GM12875 (cell line): ENCODE measurements around the gene RPS10.

ENCODE experiments used
- H3K4me3 ChIP-seq: one replicate; pipeline ENCODE4 v1.5.1; 2011; ENCODE audit warnings: low read depth, low read length, control low read depth
- TF ChIP-seq, protein P1 (sequence below): IDR thresholded peaks from 2 replicates; pipeline ENCODE4 v1.5.1; 2011; ENCODE audit warnings: low read depth, mild to moderate bottlenecking, control low read depth, inconsistent platforms, low read length, moderate library complexity, borderline replicate concordance; ENCODE audit not compliant: insufficient read depth

Gene RPS10

DNA sequence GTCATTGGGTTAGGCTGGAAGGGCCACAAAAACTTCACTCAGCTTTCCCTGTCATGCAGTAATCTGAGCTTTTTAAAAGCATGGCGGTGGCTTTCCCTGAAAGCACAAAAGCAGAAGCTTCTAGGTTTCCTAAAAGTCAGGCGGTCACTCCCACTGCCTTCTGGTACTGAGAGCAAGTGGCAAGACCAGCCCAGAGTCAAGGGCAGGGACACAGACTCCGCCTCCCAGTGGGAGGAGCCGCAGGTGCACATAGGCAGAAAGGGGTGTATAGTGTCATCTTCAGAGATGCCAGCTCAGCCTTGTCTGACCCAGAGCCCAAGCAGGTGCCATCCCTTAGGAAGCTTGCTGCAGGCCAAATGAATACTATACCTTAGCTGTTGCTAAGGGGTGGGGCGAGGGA is 22.0 kb upstream of the RPS10 start:
- H3K4me3 ChIP-seq = no peak overlapping the region
- TF ChIP-seq, protein P1, sequence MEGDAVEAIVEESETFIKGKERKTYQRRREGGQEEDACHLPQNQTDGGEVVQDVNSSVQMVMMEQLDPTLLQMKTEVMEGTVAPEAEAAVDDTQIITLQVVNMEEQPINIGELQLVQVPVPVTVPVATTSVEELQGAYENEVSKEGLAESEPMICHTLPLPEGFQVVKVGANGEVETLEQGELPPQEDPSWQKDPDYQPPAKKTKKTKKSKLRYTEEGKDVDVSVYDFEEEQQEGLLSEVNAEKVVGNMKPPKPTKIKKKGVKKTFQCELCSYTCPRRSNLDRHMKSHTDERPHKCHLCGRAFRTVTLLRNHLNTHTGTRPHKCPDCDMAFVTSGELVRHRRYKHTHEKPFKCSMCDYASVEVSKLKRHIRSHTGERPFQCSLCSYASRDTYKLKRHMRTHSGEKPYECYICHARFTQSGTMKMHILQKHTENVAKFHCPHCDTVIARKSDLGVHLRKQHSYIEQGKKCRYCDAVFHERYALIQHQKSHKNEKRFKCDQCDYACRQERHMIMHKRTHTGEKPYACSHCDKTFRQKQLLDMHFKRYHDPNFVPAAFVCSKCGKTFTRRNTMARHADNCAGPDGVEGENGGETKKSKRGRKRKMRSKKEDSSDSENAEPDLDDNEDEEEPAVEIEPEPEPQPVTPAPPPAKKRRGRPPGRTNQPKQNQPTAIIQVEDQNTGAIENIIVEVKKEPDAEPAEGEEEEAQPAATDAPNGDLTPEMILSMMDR = no peak

DNA sequence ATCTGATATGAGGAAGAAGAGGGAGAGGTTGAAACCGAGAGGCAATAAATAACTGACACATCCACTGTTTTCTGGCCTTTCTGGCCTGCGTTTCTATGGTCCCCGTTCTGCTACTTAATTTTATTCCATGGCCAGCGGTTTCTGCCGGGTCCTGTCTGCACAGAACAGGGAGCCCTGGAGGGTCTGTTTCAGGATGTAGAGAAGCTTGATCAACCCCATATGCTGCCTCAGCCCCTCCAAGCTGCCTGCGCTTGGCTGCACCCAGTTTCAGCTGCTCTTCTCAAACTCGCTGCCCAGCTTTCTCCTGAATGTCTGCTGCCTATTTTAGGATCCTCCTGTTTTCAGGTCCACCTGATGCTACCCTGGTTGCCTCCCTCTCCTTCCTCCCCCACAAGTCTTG is 21.5 kb upstream of the RPS10 start:
- TF ChIP-seq, protein P1 = no peak
- no peak overlapping the region for H3K4me3 ChIP-seq

DNA sequence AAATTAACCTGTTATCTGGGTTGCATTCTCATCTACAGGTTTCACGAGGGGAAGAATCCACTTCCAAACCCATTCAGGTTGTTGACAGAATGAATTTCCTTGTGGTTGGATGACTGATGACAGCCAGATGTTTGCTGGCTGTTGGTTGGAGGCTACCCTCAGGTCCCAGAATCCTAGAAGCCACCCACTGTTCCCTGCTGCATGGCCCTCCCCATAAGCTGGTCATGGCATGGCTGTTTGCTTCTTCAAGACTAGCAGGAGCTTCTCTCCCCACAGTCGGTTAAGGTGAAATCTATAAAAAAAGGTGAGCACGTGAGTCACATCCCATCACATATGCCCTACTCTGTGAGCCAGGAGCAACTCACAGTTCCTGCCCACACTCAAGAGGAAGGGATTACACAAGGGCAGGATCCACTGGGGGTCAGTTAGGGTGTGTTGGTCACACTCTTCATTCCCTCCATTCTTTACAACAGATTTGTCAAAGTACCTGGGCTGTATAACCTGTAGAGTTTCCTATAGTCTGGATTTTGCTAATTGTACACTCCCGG is 19.5 kb upstream of the RPS10 start:
- TF ChIP-seq, protein P1 = no peak
- H3K4me3 ChIP-seq = no peak overlapping the region

- H3K4me3 ChIP-seq = no peak overlapping the region
Observed at GRCh38 chr6:34441526-34441925, 15.7 kb upstream of the RPS10 start.

GRCh38 chr6:34439442-34439841 is 13.6 kb upstream of the RPS10 start:
- no peak overlapping the region for H3K4me3 ChIP-seq
- TF ChIP-seq, protein P1 = no peak

More at GRCh38 chr6:34441526-34441925, 15.7 kb upstream of the RPS10 start:
- TF ChIP-seq, protein P1 = no peak

DNA sequence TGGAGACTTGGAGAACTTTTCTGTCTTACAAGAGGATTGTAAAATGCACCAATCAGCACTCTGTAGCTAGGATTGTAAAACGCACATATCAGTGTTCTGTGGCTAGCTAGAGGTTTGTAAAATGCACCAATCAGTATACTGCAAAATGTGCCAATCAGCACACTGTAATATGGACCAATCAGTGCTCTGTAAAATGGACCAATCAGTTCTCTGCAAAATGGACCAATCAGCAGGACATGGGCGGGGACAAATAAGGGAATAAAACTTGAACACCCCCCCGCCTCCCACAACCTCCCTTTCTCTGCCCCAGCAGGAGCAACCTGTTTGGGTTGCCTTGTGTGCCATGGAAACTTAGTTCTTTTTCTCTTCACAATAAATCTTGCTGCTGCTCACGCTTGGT is 12.8 kb upstream of the RPS10 start:
- TF ChIP-seq, protein P1 = no peak
- no peak overlapping the region for H3K4me3 ChIP-seq

GRCh38 chr6:34437644-34437970 is 11.7 kb upstream of the RPS10 start:
- no peak overlapping the region for H3K4me3 ChIP-seq
- TF ChIP-seq, protein P1 = no peak
